GM21390 (cell line): ENCODE measurements around the gene NMB.

ENCODE experiments used
- ATAC-seq: cut with Tn5 transposase; IDR thresholded peaks from one replicate; pipeline ENCODE4 v1.9.1; 2021; ENCODE audit not compliant: unreplicated experiment

Gene NMB

GRCh38 chr15:84620626-84621025 lies 37.4 kb downstream of the NMB start:
- ATAC-seq, result no peak

GRCh38 chr15:84616235-84616634 lies 41.8 kb downstream of the NMB start:
- no peak for ATAC-seq

- no peak for ATAC-seq
These were observed 46.4 kb downstream of the NMB start for GRCh38 chr15:84611631-84612030.

DNA sequence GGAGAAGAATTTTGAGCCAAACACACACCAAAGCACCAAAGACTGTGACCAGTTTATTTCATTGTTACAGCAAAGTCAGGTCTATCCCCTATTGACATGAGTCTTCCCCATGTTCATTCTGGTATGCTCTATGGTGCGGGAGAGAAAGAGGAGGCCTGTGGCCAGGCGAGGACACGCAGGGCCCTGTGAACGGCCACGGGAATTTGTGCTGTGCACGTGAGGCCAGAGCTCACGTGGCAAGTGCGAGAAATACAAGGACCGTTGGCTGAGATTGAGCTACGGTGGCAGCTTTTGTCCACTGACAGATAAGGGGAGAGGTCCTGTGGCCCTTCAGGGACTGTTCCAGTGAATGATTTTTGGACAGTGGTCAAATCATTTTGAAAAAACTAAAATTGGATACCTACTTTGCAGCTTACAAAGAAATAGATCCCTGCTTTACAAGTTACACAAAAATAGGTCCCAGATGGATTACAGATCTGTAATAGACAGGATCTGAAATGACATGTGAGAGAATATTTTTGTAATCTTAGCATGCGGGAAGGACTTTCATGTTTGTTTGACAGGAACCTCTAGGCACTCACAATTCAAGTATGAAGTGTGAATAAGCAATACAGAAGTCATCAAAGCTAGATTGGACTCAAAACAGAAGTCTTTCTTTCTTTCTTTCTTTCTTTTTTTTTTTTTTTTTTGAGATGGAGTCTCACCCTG lies 48.0 kb downstream of the NMB start:
- no peak for ATAC-seq

- ATAC-seq, result no peak
These were observed 49.2 kb downstream of the NMB start for GRCh38 chr15:84608707-84609284.

GRCh38 chr15:84606653-84607120 lies 51.3 kb downstream of the NMB start:
- no peak for ATAC-seq

- no peak for ATAC-seq
These were observed 52.5 kb downstream of the NMB start for GRCh38 chr15:84605554-84605882.
